GM12892 (cell line): Measurements from ENCODE around the gene ANXA8.
"Not testable (repeated sequence)": the region's sequence is repeated elsewhere in the genome, so short reads cannot be mapped to it uniquely, and the experiment has no call there.

Experiments
- DNase-seq: peaks from one replicate; pipeline ENCODE4 v3.0.0; 2011; ENCODE audit not compliant: insufficient read length
- FAIRE-seq: peaks from 2 replicates; lab custom pipeline; 2011; peaks lifted over from hg19 to GRCh38; lab: Jason Lieb, UNC
- POLR2A ChIP-seq: IDR thresholded peaks from 2 replicates; pipeline ENCODE4 v1.6.1; 2011; ENCODE audit warnings: low read depth, low read length, control low read depth
- POLR2AphosphoS5 ChIP-seq: IDR thresholded peaks from 2 replicates; pipeline ENCODE4 v1.6.1; 2011; ENCODE audit warnings: low read depth, low read length, control low read depth
- TAF1 ChIP-seq: IDR thresholded peaks from 2 replicates; pipeline ENCODE4 v1.6.1; 2011; ENCODE audit warnings: low read depth, mild to moderate bottlenecking, control low read depth, low read length, borderline replicate concordance

The ANXA8 gene

GRCh38 chr10:47467458-47467857, 16.5 kb downstream of the ANXA8 start:
- not testable (repeated sequence) for FAIRE-seq, DNase-seq

- not testable (repeated sequence) for DNase-seq, FAIRE-seq
Measured at GRCh38 chr10:47465216-47465917, 18.5 kb downstream of the ANXA8 start.

GRCh38 chr10:47462577-47463358, 21.1 kb downstream of the ANXA8 start:
- not testable (repeated sequence) for DNase-seq

GRCh38 chr10:47461261-47461687, 22.6 kb downstream of the ANXA8 start:
- DNase-seq, FAIRE-seq: not testable (repeated sequence)

More at GRCh38 chr10:47462577-47463358, 21.1 kb downstream of the ANXA8 start:
- FAIRE-seq = not testable (repeated sequence)

- TF ChIP-seq POLR2A = no peak
- TF ChIP-seq TAF1 = no peak
- no peak for TF ChIP-seq POLR2AphosphoS5
- FAIRE-seq = no peak
- no peak for DNase-seq
Measured at GRCh38 chr10:47458466-47459154, 25.3 kb downstream of the ANXA8 start.

- no peak for TF ChIP-seq POLR2AphosphoS5
- no peak for TF ChIP-seq TAF1
- no peak for TF ChIP-seq POLR2A
- DNase-seq (no peak), FAIRE-seq (no peak)
Measured at GRCh38 chr10:47457826-47458225, 26.1 kb downstream of the ANXA8 start.

- DNase-seq = no peak
- TF ChIP-seq POLR2A (no peak), POLR2AphosphoS5 (no peak), TAF1 (no peak)
- FAIRE-seq = no peak
Measured at GRCh38 chr10:47457528-47457820, 26.4 kb downstream of the ANXA8 start.

- DNase-seq = no peak
- FAIRE-seq = no peak
- no peak for TF ChIP-seq POLR2A
- no peak for TF ChIP-seq TAF1
- no peak for TF ChIP-seq POLR2AphosphoS5
Measured at GRCh38 chr10:47456794-47457527, 27.0 kb downstream of the ANXA8 start.

GRCh38 chr10:47456079-47456785, 27.7 kb downstream of the ANXA8 start:
- TF ChIP-seq TAF1 = no peak
- TF ChIP-seq POLR2A = no peak
- no peak for TF ChIP-seq POLR2AphosphoS5
- no peak for FAIRE-seq
- no peak for DNase-seq

- DNase-seq, FAIRE-seq: not testable (repeated sequence)
Measured at GRCh38 chr10:47455350-47456078, 28.4 kb downstream of the ANXA8 start.

- no peak for TF ChIP-seq POLR2AphosphoS5
- no peak for TF ChIP-seq TAF1
- no peak for TF ChIP-seq POLR2A
- FAIRE-seq (no peak), DNase-seq (no peak)
Measured at GRCh38 chr10:47454780-47455058, 29.2 kb downstream of the ANXA8 start.
